Measurements from ENCODE around the gene IFT122.
"Not testable (repeated sequence)": the region's sequence is repeated elsewhere in the genome, so short reads cannot be mapped to it uniquely, and the experiment has no call there.

IFT122 gene

DNA sequence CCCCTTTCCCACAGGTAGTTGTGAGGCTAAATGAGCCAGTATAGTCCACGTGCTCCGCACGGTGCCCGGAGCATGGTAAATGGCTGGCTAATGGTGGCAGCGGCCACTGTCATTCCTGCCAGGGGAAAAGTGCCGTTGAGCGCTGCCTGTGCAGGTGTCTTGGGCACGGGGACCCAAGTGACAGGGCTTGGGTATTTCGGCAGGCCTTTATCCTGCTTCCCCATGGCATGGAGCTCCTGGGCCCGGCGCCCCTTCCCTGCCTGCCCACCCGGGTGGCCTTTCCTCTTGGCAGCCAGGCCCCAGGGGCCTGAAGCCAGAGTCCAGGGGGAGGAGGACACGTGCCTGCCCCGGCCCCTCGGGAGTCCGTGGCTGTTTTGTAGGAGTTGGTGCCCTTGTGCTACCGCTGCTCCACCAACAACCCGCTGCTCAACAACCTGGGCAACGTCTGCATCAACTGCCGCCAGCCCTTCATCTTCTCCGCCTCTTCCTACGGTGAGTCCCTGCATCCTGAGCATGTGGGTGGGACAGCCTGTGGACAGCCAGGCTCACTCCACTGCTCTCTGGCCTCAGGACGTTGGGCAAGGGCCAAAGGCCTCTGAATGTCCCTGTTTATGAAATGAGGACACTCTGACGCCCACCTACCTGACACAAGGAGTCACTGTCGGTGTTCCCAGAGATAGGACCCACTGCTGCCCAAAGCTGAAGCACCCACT, 75.2 kb downstream of the IFT122 start:
- DNase-seq (ENCODE audit: low read depth in 1 of 2, low spot score in 1 of 2): not testable (repeated sequence)

DNA sequence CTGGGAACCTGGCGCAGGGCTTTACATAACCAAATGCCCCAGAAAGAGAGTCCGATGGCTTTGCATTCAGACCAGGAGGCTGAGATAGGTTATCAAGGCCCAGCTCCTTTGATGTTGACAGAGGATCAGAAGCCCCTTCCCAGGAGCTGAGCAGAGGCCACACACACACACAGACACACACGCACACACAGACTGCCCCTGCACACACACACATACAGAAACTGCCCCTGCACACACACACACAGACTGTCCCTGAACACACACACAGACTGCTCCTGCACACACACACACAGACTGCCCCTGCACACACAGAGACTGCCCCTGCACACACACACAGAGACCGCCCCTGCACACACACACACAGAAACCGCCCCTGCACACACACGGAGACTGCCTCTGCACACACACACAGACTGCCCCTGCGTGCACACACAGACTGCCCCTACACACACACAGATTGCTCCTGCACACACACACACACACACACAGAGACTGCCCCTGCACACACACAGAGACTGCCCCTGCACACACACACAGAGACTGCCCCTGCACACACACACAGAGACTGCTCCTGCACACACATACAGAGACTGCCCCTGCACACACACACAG, 75.9 kb downstream of the IFT122 start:
- DNase-seq (ENCODE audit: low read depth in 1 of 2, low spot score in 1 of 2): not testable (repeated sequence)

DNA sequence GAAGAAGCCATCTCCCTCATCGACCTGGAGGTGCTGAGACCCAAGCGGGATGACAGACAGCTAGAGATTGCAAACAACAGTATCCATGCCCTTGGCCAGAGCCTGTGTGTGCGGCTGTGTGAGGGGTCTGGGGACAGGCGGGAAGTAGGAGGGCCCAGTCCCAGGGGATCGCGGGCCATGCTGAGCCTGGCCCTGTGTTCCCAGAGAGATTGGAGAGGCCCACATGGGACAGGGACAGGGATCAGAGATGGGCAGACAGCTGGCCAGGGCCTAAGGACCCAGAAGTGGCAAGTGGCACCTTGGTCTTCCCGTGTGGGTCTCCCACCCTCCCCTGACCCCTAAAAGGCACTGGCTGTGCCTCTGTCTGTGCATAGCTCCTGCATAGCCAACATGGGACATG, 77.5 kb downstream of the IFT122 start:
- no peak for DNase-seq (ENCODE audit: low read depth in 1 of 2, low spot score in 1 of 2)

DNA sequence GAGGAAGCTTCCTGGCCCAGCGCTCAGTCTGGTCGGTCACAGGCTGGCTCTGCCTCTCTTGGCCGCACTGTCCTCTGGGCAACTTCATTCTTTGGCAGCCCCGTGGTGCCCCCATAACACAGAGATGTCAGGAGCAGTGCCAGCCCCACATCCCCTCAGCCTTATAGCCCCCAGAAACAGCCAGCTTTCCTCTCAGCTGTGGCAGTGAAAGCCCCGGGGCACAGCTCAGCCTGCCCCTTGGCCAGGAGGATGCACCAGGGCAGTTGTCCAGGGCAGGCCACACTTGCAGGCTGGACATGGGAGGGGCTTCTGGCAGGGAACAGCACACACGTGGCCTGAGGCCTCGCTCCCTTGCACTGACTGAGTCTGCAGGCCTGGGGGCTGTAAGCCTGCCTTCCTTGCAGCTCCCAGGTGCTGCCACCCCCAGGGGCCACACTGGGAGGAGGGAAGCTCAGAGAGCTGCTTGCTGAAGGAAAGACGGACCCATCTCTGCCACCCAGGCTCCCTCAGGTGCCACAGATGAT, 78.1 kb downstream of the IFT122 start:
- DNase-seq (ENCODE audit: low read depth in 1 of 2, low spot score in 1 of 2): no peak

DNA sequence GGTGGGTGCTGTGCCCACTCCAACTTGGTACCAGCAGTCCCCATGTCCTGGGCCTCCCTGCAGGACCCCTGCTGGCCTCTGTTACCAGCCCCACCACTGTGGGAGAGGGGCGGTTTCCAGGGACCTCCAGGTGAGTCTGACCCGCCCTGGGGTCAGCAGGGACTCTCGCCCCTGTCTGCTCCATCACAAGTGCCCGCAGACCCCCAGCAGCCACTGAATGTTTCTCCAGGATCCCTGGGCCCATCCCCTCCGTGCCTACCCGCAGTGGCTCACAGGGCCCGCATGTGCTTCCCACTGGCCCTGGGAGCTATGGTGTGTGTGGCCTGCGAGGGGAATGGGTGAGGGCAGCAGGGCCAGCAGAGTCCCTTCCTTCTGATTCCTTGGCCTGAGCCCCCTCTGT, 78.6 kb downstream of the IFT122 start:
- no peak for DNase-seq (ENCODE audit: low read depth in 1 of 2, low spot score in 1 of 2)

DNA sequence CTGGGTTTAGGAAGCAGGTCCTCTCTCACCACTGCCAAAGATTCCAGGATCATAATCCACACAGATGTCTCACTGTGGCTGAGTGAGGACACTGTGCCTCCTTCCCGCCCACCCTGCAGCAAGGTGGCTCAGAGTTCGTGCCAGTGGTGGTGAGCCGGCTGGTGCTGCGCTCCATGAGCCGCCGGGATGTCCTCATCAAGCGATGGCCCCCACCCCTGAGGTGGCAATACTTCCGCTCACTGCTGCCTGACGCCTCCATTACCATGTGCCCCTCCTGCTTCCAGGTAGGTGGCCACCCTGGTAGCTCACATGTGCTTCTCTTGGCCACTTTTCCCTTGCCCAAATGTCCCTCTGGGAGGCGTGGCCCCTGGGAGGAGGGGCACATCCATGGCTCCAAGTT, 79.4 kb downstream of the IFT122 start:
- DNase-seq (ENCODE audit: low read depth in 1 of 2, low spot score in 1 of 2): no peak

DNA sequence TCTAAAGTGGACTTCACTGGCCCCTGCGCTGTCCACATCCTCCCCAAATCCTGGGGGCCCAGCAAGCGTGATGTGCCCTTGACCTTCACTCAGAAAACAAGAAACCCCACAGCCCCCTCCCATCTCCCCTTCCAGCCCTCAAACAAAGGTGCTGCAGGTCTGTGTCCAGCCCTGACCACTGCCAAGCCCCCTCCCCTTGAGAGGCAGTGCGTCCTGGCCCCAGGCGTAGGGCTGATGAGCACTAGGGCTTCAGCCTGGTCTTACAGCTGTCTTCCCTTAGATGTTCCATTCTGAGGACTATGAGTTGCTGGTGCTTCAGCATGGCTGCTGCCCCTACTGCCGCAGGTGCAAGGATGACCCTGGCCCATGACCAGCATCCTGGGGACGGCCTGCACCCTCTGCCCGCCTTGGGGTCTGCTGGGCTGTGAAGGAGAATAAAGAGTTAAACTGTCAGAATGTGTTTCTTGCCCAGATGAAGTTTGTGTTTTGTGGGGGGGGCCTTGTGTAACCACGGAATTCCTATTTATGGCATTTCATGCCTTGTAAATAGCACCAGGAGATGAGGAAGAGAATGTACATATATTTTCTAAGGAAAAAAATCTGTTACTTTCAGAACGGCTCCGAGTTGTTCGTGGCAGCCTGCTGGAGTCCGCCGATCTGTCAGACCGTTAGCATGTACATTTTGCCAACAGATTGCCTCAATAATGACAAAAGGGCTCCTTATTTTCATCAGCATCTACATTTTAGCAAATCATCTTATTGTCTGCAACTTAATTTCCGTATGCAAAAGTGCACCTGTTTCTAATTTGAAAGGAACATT, 80.1 kb downstream of the IFT122 start:
- DNase-seq (ENCODE audit: low read depth in 1 of 2, low spot score in 1 of 2): no peak

DNA sequence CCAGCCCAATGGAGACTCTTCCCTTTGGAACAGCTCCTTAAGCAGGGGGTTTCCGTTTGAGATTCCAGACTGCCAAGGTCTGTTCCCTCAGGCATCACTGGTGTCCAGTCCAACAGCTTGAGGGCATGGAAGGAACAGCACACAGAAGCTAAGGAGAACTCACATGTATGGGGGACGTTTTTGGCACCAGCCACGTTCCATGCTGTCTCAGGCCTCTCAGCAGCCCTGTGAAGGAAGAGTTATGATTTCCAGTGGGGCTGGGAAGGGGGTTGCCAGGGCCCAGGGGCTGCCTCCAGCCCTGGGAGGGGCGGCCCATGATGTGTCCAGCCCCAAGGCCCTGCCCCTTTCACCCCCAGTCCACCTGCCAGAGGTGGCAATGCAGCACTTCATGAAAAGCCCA, 80.9 kb downstream of the IFT122 start:
- DNase-seq (ENCODE audit: low read depth in 1 of 2, low spot score in 1 of 2): no peak

DNA sequence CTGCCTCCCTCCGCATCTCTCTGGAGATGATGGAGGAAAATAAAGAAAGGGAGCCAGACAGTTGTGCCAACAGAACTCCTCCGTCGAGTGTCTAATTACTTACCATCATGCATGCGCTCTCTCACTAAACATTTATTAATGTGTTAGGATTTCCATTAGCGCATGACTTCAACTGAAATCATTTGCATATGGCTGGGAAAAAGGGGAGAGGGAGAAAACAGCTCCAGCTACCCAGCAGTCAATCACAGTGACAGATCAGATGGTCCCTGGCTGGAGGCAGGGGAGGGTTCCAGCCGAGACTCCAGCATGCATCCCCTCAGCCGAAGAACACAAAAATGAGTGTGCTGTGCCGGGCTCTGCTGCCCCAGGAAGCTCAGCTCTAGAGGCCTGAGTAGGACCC, 81.6 kb downstream of the IFT122 start:
- DNase-seq (ENCODE audit: low read depth in 1 of 2, low spot score in 1 of 2): no peak

DNA sequence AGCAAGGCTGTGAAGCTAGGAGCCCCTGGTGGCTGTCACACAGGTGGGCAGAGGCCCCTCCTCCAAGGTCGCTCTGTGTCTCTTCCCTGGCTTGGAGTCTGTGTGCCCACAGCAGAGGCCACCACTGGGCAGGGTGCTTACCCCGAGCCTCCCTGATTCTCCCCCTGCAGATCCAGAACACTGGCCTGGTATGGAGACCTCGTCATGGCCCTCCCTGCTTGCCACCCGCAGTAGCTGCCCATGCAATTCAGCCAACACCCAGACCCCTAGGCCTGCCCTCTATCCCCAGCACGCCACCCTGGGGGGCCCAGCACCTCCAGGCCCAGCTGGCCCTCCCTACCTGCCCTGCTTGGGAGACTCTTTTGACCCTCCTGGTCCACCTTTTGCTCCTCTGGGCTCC, 82.9 kb downstream of the IFT122 start:
- no peak for DNase-seq (ENCODE audit: low read depth in 1 of 2, low spot score in 1 of 2)

DNA sequence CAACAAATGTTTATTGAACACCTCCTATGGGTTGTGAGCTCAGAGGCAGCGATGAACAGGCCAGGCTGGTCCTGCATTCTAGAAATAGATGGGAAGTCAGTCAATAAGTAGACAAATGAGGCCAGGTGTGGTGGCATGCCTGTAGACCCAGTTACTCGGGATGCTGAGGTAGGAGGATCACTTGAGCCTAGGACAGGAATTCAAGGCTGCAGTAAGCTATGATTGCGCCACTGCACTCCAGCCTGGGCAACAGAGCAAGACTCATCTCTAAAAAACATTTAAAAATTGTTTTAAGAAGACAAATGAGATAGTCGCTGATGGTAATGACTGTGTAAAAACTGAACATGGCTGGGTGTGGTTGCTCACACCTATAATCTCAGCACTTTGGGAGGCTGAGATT, 84.1 kb downstream of the IFT122 start:
- no peak for DNase-seq (ENCODE audit: low read depth in 1 of 2, low spot score in 1 of 2)

DNA sequence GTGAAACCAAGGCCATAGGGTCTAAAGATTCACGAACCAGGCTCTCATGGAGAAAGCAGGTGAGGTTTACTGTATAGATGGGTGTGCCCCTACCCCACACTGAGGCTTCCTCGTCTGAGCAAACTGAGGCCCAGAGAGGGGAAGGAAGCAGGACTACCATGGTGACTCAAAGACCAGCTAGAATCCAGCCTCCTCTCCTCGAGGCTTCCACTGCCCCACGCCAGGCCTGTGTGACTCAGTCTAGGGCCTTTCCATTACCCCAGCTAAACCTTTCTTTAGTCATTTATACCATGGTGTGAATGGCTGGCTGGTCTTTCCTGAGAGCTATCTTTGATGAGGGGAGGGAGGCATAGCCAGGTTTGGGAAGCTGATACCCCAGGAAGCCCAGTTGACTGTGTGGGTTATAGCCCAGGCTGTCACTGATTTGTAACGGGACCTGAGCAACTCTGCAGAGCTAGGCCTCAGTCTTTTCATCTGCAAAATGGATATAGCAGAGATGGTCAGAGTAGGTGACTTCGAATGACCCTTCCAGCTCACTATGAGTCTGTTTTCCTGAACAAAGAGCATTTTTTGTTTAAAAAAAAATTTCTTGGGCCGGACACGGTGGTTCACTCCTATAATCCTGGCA, 85.4 kb downstream of the IFT122 start:
- no peak for DNase-seq (ENCODE audit: low read depth in 1 of 2, low spot score in 1 of 2)

DNA sequence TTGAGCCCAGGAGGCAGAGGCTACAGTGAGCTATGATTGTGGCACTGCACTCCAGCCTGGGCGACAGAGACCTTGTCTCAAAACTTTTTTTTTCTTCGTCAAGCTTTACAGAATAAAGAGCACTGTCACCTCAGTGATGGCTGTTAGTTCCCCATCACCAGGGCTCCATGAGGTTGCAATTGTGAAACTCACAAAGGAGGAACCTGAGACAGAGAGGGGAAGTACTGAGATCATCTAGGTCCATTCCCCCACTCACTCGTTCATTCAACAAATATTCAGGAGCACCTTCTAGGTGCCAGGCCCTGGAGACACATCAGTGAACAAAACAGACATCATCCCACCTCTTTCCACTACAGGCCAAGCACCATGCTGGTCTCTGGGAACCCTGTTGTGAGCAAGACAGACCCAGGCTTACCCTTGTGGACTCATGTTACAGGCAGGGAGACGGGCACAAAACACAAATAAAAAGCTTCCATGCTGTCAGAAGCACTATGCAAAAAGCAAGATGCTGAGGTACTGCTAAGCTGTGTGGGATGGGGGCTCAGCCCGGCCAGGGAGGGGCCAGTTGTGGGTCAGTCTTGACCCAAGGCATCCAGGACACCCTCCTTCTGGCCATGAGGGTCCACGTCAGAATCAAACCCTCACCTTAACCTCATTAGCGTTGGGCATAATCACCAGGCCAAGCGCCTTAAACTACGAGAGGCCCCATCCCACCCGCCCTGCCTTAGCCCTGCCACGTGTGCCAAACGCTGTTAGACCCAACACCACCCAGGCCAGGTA, 86.3 kb downstream of the IFT122 start:
- no peak for DNase-seq (ENCODE audit: low read depth in 1 of 2, low spot score in 1 of 2)

DNA sequence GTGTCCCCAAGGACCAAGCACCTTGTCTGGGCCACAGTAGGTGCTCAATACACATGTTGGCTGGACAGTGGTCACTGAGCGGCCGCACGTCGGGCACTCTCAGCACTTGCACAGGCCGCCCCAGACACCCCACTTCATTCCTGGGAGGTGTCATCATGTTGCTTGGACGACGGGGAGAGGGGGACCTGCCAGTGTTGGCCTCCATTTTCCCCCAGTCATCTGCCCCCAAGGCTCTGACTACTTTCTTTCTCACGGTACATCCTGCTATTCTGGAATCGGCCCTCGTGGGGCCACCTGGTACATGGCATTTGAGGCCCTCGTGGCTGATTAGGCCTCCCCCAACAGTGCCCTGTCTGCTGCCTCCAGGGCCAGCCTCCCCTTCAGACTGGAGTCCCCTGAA, 87.2 kb downstream of the IFT122 start:
- DNase-seq (ENCODE audit: low read depth in 1 of 2, low spot score in 1 of 2): no peak

DNA sequence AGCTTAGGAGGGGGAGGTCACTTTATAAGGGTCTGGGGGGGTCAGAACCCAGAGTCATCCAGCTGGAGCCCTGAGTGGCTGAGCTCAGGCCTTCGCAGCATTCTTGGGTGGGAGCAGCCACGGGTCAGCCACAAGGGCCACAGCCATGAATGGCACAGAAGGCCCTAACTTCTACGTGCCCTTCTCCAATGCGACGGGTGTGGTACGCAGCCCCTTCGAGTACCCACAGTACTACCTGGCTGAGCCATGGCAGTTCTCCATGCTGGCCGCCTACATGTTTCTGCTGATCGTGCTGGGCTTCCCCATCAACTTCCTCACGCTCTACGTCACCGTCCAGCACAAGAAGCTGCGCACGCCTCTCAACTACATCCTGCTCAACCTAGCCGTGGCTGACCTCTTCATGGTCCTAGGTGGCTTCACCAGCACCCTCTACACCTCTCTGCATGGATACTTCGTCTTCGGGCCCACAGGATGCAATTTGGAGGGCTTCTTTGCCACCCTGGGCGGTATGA, 88.6 kb downstream of the IFT122 start, which contains the start of gene RHO:
RHO (plus strand) TSS at position 51 of the 512 bp plus-strand sequence; CDS start at position 146, 95 bp downstream.
- no peak for DNase-seq (ENCODE audit: low read depth in 1 of 2, low spot score in 1 of 2)

DNA sequence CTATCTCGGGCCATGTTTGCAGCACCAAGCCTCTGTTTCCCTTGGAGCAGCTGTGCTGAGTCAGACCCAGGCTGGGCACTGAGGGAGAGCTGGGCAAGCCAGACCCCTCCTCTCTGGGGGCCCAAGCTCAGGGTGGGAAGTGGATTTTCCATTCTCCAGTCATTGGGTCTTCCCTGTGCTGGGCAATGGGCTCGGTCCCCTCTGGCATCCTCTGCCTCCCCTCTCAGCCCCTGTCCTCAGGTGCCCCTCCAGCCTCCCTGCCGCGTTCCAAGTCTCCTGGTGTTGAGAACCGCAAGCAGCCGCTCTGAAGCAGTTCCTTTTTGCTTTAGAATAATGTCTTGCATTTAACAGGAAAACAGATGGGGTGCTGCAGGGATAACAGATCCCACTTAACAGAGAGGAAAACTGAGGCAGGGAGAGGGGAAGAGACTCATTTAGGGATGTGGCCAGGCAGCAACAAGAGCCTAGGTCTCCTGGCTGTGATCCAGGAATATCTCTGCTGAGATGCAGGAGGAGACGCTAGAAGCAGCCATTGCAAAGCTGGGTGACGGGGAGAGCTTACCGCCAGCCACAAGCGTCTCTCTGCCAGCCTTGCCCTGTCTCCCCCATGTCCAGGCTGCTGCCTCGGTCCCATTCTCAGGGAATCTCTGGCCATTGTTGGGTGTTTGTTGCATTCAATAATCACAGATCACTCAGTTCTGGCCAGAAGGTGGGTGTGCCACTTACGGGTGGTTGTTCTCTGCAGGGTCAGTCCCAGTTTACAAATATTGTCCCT, 89.6 kb downstream of the IFT122 start:
- DNase-seq (ENCODE audit: low read depth in 1 of 2, low spot score in 1 of 2): no peak

DNA sequence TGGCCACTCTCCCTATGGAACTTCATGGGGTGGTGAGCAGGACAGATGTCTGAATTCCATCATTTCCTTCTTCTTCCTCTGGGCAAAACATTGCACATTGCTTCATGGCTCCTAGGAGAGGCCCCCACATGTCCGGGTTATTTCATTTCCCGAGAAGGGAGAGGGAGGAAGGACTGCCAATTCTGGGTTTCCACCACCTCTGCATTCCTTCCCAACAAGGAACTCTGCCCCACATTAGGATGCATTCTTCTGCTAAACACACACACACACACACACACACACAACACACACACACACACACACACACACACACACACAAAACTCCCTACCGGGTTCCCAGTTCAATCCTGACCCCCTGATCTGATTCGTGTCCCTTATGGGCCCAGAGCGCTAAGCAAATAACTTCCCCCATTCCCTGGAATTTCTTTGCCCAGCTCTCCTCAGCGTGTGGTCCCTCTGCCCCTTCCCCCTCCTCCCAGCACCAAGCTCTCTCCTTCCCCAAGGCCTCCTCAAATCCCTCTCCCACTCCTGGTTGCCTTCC, 90.3 kb downstream of the IFT122 start:
- DNase-seq (ENCODE audit: low read depth in 1 of 2, low spot score in 1 of 2): no peak

DNA sequence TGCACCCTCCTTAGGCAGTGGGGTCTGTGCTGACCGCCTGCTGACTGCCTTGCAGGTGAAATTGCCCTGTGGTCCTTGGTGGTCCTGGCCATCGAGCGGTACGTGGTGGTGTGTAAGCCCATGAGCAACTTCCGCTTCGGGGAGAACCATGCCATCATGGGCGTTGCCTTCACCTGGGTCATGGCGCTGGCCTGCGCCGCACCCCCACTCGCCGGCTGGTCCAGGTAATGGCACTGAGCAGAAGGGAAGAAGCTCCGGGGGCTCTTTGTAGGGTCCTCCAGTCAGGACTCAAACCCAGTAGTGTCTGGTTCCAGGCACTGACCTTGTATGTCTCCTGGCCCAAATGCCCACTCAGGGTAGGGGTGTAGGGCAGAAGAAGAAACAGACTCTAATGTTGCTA, 90.8 kb downstream of the IFT122 start:
- no peak for DNase-seq (ENCODE audit: low read depth in 1 of 2, low spot score in 1 of 2)

DNA sequence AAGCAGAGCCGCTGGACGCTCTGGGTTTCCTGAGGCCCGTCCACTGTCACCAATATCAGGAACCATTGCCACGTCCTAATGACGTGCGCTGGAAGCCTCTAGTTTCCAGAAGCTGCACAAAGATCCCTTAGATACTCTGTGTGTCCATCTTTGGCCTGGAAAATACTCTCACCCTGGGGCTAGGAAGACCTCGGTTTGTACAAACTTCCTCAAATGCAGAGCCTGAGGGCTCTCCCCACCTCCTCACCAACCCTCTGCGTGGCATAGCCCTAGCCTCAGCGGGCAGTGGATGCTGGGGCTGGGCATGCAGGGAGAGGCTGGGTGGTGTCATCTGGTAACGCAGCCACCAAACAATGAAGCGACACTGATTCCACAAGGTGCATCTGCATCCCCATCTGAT, 91.7 kb downstream of the IFT122 start:
- no peak for DNase-seq (ENCODE audit: low read depth in 1 of 2, low spot score in 1 of 2)

Measured in activated T-helper 1 cell treated with anti-CD3 and anti-CD28 coated beads, Interleukin-2, amount 50 U/mL, for 16 hours (primary cell).